HCT116 (cell line): ENCODE measurements around the gene COBLL1. TPM values are rescaled to one million over a fixed set of nuclear protein-coding genes. Genes with fewer than 3 reads are reported as not detected.
A peak's percentile ranks its signal among the peaks of the same experiment; 100 is the strongest.

ENCODE experiments used
- ATAC-seq: fragments of 200-7000 bp; cut with Tn5 transposase; 2 replicates; pipeline ENCODE4 v1.9.1; 2020; ENCODE audit warnings: mild to moderate bottlenecking, moderate library complexity
- BruUV-seq: library from RNA; stranded (reverse); fragments of 400-500 nt; replicated peaks from 2 replicates; lab custom pipeline; 2021; lab: Mats Ljungman, UMichigan
- CTCF ChIA-PET: fragments of 300-600 bp; sonication (Branson Sonifier 250); formaldehyde crosslinking; loops from one replicate; lab custom pipeline; 2021; ENCODE audit warnings: antibody characterized with exemption; lab: Charles Lee
- POLR2A ChIA-PET: fragments of 300-600, 350-600 bp; sonication (Branson Sonifier 250); formaldehyde crosslinking; loops from one replicate; lab custom pipeline; 2021; ENCODE audit warnings: antibody characterized with exemption; lab: Charles Lee
- RAD21 ChIA-PET, 2 experiments: fragments of 300-600 bp; sonication (Branson Sonifier 250); formaldehyde crosslinking; loops; one replicate each; lab custom pipeline; 2023; ENCODE audit warnings: low total read pairs in 2 of 2; ENCODE audit not compliant: uncharacterized antibody in 2 of 2, unreplicated experiment in 2 of 2, low non-redundant PET in 1 of 2; lab: Charles Lee
- DNase-seq: peaks from one replicate; pipeline ENCODE4 v3.0.0-alpha.2; 2010; ENCODE audit warnings: low read depth, low spot score
- H2AFZ ChIP-seq: fragments of 200-600 bp; shearing (Covaris generic), sonication (generic); 2 replicates; pipeline ENCODE4 v1.6.1; 2017; ENCODE audit warnings: low read depth, mixed run types, mixed read lengths, antibody characterized with exemption, low read length; ENCODE audit not compliant: poor library complexity, severe bottlenecking
- H3K27ac ChIP-seq: 2 replicates; pipeline ENCODE4 v1.5.1; 2012; ENCODE audit warnings: low read depth, low read length
- H3K27me3 ChIP-seq: fragments of 200-600 bp; sonication (generic); 2 replicates; pipeline ENCODE4 v1.6.1; 2016; ENCODE audit warnings: mixed run types, low read length, mixed read lengths; ENCODE audit not compliant: insufficient read depth
- H3K36me3 ChIP-seq, 2 experiments: fragments of 200-500 bp in 1 of 2; fragments of 200-600 bp in 1 of 2; sonication (Bioruptor generic) in 1 of 2; sonication (generic) in 1 of 2; 2 replicates each; pipeline versions ENCODE4 v1.5.1 to v1.6.1; 2014 to 2016; ENCODE audit warnings: low read length in 2 of 2, inconsistent platforms in 1 of 2, mixed read lengths in 1 of 2, mixed run types in 1 of 2; ENCODE audit not compliant: insufficient read depth in 2 of 2, control insufficient read depth in 1 of 2
- H3K4me1 ChIP-seq, 2 experiments: fragments of 200-600 bp in 1 of 2; sonication (generic) in 1 of 2; 2 replicates each; pipeline versions ENCODE4 v1.5.1 to v1.6.1; 2012 to 2017; ENCODE audit warnings: low read length in 2 of 2, inconsistent platforms in 1 of 2, mild to moderate bottlenecking in 1 of 2, mixed read lengths in 1 of 2, mixed run types in 1 of 2, moderate library complexity in 1 of 2; ENCODE audit not compliant: insufficient read depth in 2 of 2, control insufficient read depth in 1 of 2
- H3K4me2 ChIP-seq: fragments of 200-600 bp; sonication (generic); 2 replicates; pipeline ENCODE4 v1.6.1; 2017; ENCODE audit warnings: mixed run types, low read length, mixed read lengths
- H3K4me3 ChIP-seq, 2 experiments: fragments of 200-600 bp in 1 of 2; sonication (generic) in 1 of 2; replicated peaks in 1 of 2; 2 replicates each; pipeline ENCODE4 v1.5.1; 2011 to 2016; ENCODE audit warnings: low read length in 2 of 2, control low read depth in 1 of 2, low read depth in 1 of 2, mild to moderate bottlenecking in 1 of 2, mixed read lengths in 1 of 2, mixed run types in 1 of 2
- H3K79me2 ChIP-seq: fragments of 200-600 bp; sonication (generic); 2 replicates; pipeline ENCODE4 v1.6.1; 2017; ENCODE audit warnings: mild to moderate bottlenecking, mixed run types, low read length, moderate library complexity, mixed read lengths; ENCODE audit not compliant: insufficient read depth
- H3K9ac ChIP-seq: fragments of 200-600 bp; sonication (generic); 2 replicates; pipeline ENCODE4 v1.6.1; 2016; ENCODE audit warnings: low read length, mixed read lengths
- H3K9me2 ChIP-seq: fragments of 200-600 bp; sonication (generic), shearing (Covaris generic); 2 replicates; pipeline ENCODE4 v1.6.1; 2017; ENCODE audit warnings: mixed run types, mild to moderate bottlenecking, moderate library complexity; ENCODE audit not compliant: insufficient read depth
- H3K9me3 ChIP-seq, 2 experiments: fragments of 200-500 bp in 1 of 2; fragments of 200-600 bp in 1 of 2; sonication (Bioruptor generic) in 1 of 2; sonication (generic) in 1 of 2; 2 replicates each; pipeline ENCODE4 v1.6.1; 2014 to 2017; ENCODE audit warnings: low read length in 2 of 2, mixed read lengths in 2 of 2, inconsistent platforms in 1 of 2, low read depth in 1 of 2, mild to moderate bottlenecking in 1 of 2, mixed run types in 1 of 2, moderate library complexity in 1 of 2; ENCODE audit not compliant: control insufficient read depth in 1 of 2, insufficient read depth in 1 of 2
- H4K20me1 ChIP-seq: fragments of 200-600 bp; sonication (generic), shearing (Covaris generic); 2 replicates; pipeline ENCODE4 v1.6.1; 2017; ENCODE audit warnings: mixed run types, mild to moderate bottlenecking, moderate library complexity; ENCODE audit not compliant: insufficient read depth
- ATF3 ChIP-seq: IDR thresholded peaks from 2 replicates; pipeline ENCODE4 v1.6.1; 2012
- CBX3 ChIP-seq: IDR thresholded peaks from 2 replicates; pipeline ENCODE4 v1.6.1; 2012; ENCODE audit warnings: low read depth
- CTCF ChIP-seq, 3 experiments: fragments of 200-600 bp in 1 of 3; sonication (generic) in 1 of 3; IDR thresholded peaks in 2 of 3; conservative IDR thresholded peaks in 1 of 3; 2 replicates each; pipeline ENCODE4 v1.5.1; 2012 to 2017; ENCODE audit warnings: low read depth in 2 of 3, low read length in 2 of 3, antibody characterized with exemption in 1 of 3, borderline replicate concordance in 1 of 3, control low read depth in 1 of 3, mild to moderate bottlenecking in 1 of 3, mixed read lengths in 1 of 3, mixed run types in 1 of 3, moderate library complexity in 1 of 3; ENCODE audit not compliant: insufficient read depth in 1 of 3
- EGR1 ChIP-seq: IDR thresholded peaks from 2 replicates; pipeline ENCODE4 v1.6.1; 2012; ENCODE audit warnings: low read depth
- EZH2 ChIP-seq: fragments of 200-600 bp; sonication (generic); IDR thresholded peaks from 2 replicates; pipeline ENCODE4 v1.6.1; 2017; ENCODE audit warnings: antibody characterized with exemption, mixed run types
- FOSL1 ChIP-seq: IDR thresholded peaks from 2 replicates; pipeline ENCODE4 v1.6.1; 2012; ENCODE audit warnings: low read depth
- MAX ChIP-seq: IDR thresholded peaks from 2 replicates; pipeline ENCODE4 v1.6.1; 2012
- POLR2AphosphoS5 ChIP-seq: IDR thresholded peaks from 2 replicates; pipeline ENCODE4 v1.6.1; 2011; ENCODE audit warnings: mild to moderate bottlenecking, low read depth, low read length, moderate library complexity
- TCF7L2 ChIP-seq: IDR thresholded peaks from 2 replicates; pipeline ENCODE4 v1.7.0; 2011; ENCODE audit warnings: borderline replicate concordance, inconsistent platforms; ENCODE audit not compliant: insufficient read depth, insufficient read length; ENCODE audit errors: extremely low read depth
- YY1 ChIP-seq: IDR thresholded peaks from 2 replicates; pipeline ENCODE4 v1.6.1; 2011; ENCODE audit warnings: low read length, low read depth, moderate library complexity, mild to moderate bottlenecking; ENCODE audit not compliant: insufficient replicate concordance; ENCODE audit errors: extremely low read depth
- ZBTB33 ChIP-seq: IDR thresholded peaks from 2 replicates; pipeline ENCODE4 v1.6.1; 2011; ENCODE audit warnings: mild to moderate bottlenecking, low read length, moderate library complexity; ENCODE audit not compliant: insufficient replicate concordance; ENCODE audit errors: extremely low read depth
- ZFX ChIP-seq: fragments of 450-650 bp; IDR thresholded peaks from 2 replicates; pipeline ENCODE4 v1.6.1; 2017
- ZNF274 ChIP-seq: fragments of 200-500 bp; sonication (Bioruptor generic); IDR thresholded peaks from 2 replicates; pipeline ENCODE4 v1.6.1; 2014; ENCODE audit warnings: mild to moderate bottlenecking, low read depth, low read length, inconsistent platforms
- intact Hi-C: fragments of 100-400 bp; cut with micrococcal nuclease; formaldehyde crosslinking; loops from 2 replicates; pipeline ENCODE4 v1.10.0; 2022
- total RNA-seq: library from RNA; stranded (reverse); gene quantifications from one replicate; pipeline ENCODE4 v1.2.1, GENCODE V29; 2021; ENCODE audit not compliant: unreplicated experiment

Gene COBLL1
- total RNA-seq, 1 experiment from 2014 or later = 3.6 TPM

- H2AFZ ChIP-seq = no peak overlapping the region
- no peak overlapping the region for H3K4me3 ChIP-seq
- no peak overlapping the region for H3K27ac ChIP-seq
- no peaks in the 10 kb centered on the region for H3K36me3 ChIP-seq
- H3K9ac ChIP-seq = no peak overlapping the region
- TF ChIP-seq ZFX (no peak), ATF3 (no peak), FOSL1 (no peak)
- TF ChIP-seq, all 23 proteins: peak for 0
- ChIA-PET POLR2A (no interaction called here), CTCF (interaction anchor here (0.7 kb wide), 1 partner anchor 34 kb away, joined by 3 read pairs; no protein-coding TSS in a partner anchor), RAD21 (no interaction called here)
- no peaks in the 10 kb centered on the region for H4K20me1 ChIP-seq
- DNase-seq (no peak), ATAC-seq (no peak)
- intact Hi-C loops = no loop called here
- no peaks in the 10 kb centered on the region for H3K27me3 ChIP-seq
- no peaks in the 10 kb centered on the region for H3K9me3 ChIP-seq
- no TSS peak for BruUV-seq
- H3K4me2 ChIP-seq = no peak overlapping the region
- H3K4me1 ChIP-seq = peaks cover 0 to 13% of the 10 kb centered on the region in 2 experiments; a peak in 3 of 4 replicates
- H3K9me2 ChIP-seq = no peaks in the 10 kb centered on the region
- no peaks in the 10 kb centered on the region for H3K79me2 ChIP-seq
Measured at GRCh38 chr2:164742738-164743317, 98.8 kb downstream of the COBLL1 start.

GRCh38 chr2:164739966-164740365 is 101.7 kb downstream of the COBLL1 start:
- no peak for DNase-seq
- H3K4me2 ChIP-seq = peak overlapping the region; percentile 44
- TF ChIP-seq ZBTB33 (no peak), EGR1 (no peak), EZH2 (no peak), TCF7L2 (no peak), CBX3 (no peak), YY1 (no peak), ZNF274 (no peak), POLR2AphosphoS5 (no peak), CTCF (IDR thresholded peaks at IDR 0.05 in 2 of 3, conservative IDR thresholded peaks at IDR 0.05 in 1 of 3; ENCODE audit: borderline replicate concordance in 1 of 3, insufficient read depth in 1 of 3, low read depth in 2 of 3, low read length in 2 of 3) (no peak), FOSL1 (peak; percentile 69; the same call in 1 of the 2 replicates), MAX (no peak), ATF3 (0 out of 2 replicates have a peak, but pooled peaks have one; percentile 33)

More at GRCh38 chr2:164739966-164740365, 101.7 kb downstream of the COBLL1 start:
- H3K27ac ChIP-seq = no peak overlapping the region
- H3K79me2 ChIP-seq = no peaks in the 10 kb centered on the region
- no peaks in the 10 kb centered on the region for H3K9me3 ChIP-seq
- H3K27me3 ChIP-seq = no peaks in the 10 kb centered on the region
- H2AFZ ChIP-seq = no peak overlapping the region
- H4K20me1 ChIP-seq = no peaks in the 10 kb centered on the region
- H3K9ac ChIP-seq = no peak overlapping the region
- H3K4me3 ChIP-seq = no peak overlapping the region
- no TSS peak for BruUV-seq
- ChIA-PET POLR2A (no interaction called here), RAD21 (no interaction called here), CTCF (interaction anchor here (1.0 to 1.2 kb wide), 2 partner anchors 102 to 174 kb away, joined by 4 to 6 read pairs; partner anchors contain the start of gene COBLL1)
- no peaks in the 10 kb centered on the region for H3K36me3 ChIP-seq
- H3K4me1 ChIP-seq = peaks cover 0 to 20% of the 10 kb centered on the region in 2 experiments; a peak in 3 of 4 replicates
- ATAC-seq = peak; percentile 48; the same call in 1 of the 2 replicates
- H3K9me2 ChIP-seq = no peaks in the 10 kb centered on the region
- intact Hi-C loops = loop anchor here (5.0 to 10.0 kb wide), 3 partner anchors 252 to 462 kb away; partner anchors contain the start of gene SCN3A
